Stimulated activated CD8-positive, alpha-beta memory T cell treated with anti-CD3 and anti-CD28 coated beads, Interleukin-4, amount 100 ng/mL, for 24 hours (primary cell): Measurements from ENCODE around the gene C1QL4.

ENCODE experiments used
- DNase-seq: peaks from one replicate; pipeline ENCODE4 v3.0.0-alpha.2; 2020; ENCODE audit warnings: low read depth

Gene C1QL4

GRCh38 chr12:49347311-49348193, 10.6 kb upstream of the C1QL4 start:
- peak; percentile 67 for DNase-seq

GRCh38 chr12:49346659-49347310, 9.8 kb upstream of the C1QL4 start, which contains the start of gene DNAJC22:
DNAJC22 (plus strand) TSS chr12:49346888; CDS start chr12:49348873, 1,985 bp downstream.
- DNase-seq, result no peak

GRCh38 chr12:49345825-49346658, 9.1 kb upstream of the C1QL4 start:
- DNase-seq, result no peak

- no peak for DNase-seq
Observed at GRCh38 chr12:49345051-49345824, 8.2 kb upstream of the C1QL4 start.

GRCh38 chr12:49344486-49345050, 7.6 kb upstream of the C1QL4 start:
- DNase-seq, result no peak

- DNase-seq, result no peak
Observed at GRCh38 chr12:49342914-49343731, 6.1 kb upstream of the C1QL4 start.

- DNase-seq, result peak; percentile 71
Observed at GRCh38 chr12:49342066-49342913, 5.3 kb upstream of the C1QL4 start.

GRCh38 chr12:49341777-49342065, 4.7 kb upstream of the C1QL4 start:
- no peak for DNase-seq

- DNase-seq, result no peak
Observed at GRCh38 chr12:49340971-49341776, 4.2 kb upstream of the C1QL4 start.

- no peak for DNase-seq
Observed at GRCh38 chr12:49340095-49340870, 3.3 kb upstream of the C1QL4 start.

GRCh38 chr12:49339464-49339861, 2.5 kb upstream of the C1QL4 start:
- no peak for DNase-seq

GRCh38 chr12:49338830-49339463, 2.0 kb upstream of the C1QL4 start:
- no peak for DNase-seq

GRCh38 chr12:49335955-49336644, 888 bp downstream of the C1QL4 start:
- no peak for DNase-seq

GRCh38 chr12:49335118-49335954, 1.7 kb downstream of the C1QL4 start:
- DNase-seq, result no peak

GRCh38 chr12:49334681-49335080, 2.3 kb downstream of the C1QL4 start:
- no peak for DNase-seq

GRCh38 chr12:49334226-49334625, 2.8 kb downstream of the C1QL4 start:
- DNase-seq, result no peak
